ENCODE measurements around the gene TMEM184A.

TMEM184A gene

GRCh38 chr7:1553512-1554210 lies 2.3 kb downstream of the TMEM184A start:
- in situ Hi-C loops (cut with MboI; ENCODE audit: low sequenced_read_pairs) = no loop called here

DNA sequence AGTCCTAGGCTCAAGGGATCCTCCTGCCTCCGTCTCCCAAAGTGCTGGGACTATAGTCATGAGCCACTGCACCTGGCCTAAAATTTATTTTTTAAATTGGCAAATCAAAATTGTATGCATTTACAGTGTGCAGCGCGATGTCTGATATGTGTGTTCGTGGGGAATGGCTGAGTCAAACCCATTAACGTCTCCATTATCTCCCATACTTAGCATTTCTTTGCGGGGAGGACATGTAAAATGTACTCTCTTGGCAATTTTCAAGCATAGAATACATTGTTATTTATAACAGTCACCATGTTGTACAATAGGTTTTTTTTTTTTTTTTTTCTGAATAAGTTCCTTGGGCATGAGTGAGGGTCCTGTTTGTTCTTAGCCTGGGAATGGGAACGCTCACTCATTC lies 3.8 kb downstream of the TMEM184A start:
- in situ Hi-C loops (cut with MboI; ENCODE audit: low sequenced_read_pairs) = no loop called here

GRCh38 chr7:1550846-1551155 lies 5.2 kb downstream of the TMEM184A start:
- in situ Hi-C loops (cut with MboI; ENCODE audit: low sequenced_read_pairs) = no loop called here

DNA sequence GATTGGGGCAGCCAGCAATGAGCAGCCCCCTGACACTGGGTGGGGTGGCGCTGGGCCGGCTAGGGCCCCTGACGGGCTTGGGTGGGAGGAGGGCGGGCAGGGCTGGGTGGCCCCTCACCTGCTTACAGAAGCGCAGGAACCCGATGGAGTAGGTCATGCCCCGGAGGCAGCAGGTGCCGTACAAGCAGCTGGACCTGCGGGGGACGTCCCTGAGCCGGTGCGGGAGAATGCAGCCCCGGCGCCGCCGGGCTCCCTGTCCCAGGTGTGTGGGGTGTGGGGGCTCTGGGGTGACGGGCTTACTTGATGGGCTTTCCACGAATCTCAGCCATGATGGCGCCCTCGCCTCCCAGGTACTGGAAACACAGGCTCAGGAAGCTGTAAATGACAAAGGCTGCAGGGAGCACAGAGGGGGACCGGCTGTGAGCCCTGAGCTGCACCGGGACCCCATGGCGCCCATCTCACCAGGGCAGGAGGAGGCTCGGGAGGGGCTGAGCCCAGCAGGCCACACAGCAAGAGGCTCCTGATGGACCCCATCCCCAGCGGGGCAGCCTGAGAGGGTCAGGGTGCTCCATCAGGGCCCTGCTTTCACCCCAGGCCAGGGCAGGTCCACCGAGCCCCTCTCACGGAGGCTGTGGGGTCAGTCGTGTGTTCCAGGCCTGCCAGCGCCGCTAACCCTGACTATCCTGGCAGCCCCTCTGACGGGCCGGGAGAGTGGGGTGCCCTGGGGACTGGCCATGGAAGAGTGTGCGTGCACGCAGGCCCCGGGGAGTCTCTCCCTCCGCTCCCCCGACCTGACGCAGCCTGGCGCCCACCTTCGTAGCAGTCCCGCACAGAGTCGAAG lies 5.8 kb downstream of the TMEM184A start:
- in situ Hi-C loops (cut with MboI; ENCODE audit: low sequenced_read_pairs) = no loop called here

DNA sequence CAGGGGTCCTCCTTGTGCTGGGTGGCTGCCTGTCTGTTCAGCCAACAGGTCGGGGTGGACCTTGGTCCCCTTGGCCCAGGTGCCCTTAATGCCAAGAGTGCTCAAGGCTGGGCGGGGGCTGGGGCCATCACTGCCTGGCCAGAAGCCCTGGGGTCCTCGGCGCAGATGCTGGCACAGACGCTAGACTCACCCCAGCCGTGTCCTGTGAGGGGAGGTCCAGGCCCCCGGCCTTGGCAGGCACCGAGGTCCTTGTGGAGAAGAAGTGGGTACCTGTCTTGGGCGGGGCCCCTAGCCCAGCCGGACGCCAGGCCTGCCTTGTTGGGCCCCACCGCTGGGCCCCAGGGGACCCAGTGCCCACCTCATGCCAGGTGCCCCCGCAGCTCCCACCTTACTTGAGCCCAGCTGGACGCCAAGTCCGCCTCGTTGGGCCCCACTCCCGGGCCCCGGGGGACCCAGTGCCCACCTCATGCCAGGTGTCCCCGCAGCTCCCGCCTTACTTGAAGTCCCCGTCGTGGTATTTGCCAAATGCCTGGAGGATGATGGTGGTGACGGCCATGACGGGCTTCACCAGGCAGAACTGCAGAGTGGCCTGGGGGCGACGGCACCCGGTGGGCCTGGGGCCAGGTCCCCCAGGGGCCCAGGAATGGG lies 6.5 kb downstream of the TMEM184A start:
- in situ Hi-C loops (cut with MboI; ENCODE audit: low sequenced_read_pairs) = no loop called here

GRCh38 chr7:1548944-1549343 lies 7.1 kb downstream of the TMEM184A start:
- in situ Hi-C loops (cut with MboI; ENCODE audit: low sequenced_read_pairs) = no loop called here

GRCh38 chr7:1548438-1548831 lies 7.6 kb downstream of the TMEM184A start:
- in situ Hi-C loops (cut with MboI; ENCODE audit: low sequenced_read_pairs) = no loop called here

- in situ Hi-C loops (cut with MboI; ENCODE audit: low sequenced_read_pairs) = no loop called here
Measured at GRCh38 chr7:1547777-1548437, 8.1 kb downstream of the TMEM184A start.

DNA sequence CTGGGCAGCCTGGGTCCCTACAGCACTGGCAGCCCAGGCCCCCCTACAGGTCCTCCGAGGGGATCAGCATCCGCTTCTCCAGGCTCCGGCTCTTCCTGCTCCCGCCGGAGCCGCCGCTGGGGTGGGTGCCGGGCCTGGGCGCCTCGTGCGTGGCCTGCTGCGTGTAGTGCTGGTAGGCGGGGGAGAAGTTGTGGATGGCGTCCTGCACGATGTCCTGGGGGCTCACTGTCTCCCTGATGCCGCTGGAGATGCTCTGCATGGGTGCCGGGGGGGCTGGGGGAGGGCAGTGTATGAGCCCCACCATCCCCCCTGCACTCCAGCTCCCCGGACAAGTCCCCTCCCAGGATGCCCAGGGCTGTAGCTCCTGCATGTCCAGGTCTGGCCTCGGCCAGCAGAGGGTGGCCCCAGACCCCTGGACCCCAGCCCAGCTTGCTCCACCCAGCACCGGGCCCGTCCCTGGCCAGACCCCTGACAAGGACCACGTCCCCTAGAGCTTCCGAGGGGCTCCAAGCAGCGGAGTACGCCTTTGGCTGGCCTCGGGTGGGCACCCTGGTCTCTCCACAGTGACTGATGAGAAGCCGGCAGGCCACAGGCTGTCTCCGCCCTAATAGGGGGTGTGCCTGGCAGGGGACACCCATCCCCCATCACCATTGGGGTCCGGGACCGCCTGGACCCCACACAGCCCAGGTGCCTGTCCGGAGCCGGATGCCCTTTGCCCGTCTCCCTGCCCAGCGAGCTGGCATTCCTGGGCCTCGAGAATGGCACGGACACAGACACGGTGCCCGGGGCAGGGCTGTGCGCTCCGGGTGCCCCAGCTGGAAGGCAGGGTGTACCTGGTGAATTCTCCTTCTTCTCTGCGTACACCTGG lies 8.9 kb downstream of the TMEM184A start:
- in situ Hi-C loops (cut with MboI; ENCODE audit: low sequenced_read_pairs) = no loop called here

DNA sequence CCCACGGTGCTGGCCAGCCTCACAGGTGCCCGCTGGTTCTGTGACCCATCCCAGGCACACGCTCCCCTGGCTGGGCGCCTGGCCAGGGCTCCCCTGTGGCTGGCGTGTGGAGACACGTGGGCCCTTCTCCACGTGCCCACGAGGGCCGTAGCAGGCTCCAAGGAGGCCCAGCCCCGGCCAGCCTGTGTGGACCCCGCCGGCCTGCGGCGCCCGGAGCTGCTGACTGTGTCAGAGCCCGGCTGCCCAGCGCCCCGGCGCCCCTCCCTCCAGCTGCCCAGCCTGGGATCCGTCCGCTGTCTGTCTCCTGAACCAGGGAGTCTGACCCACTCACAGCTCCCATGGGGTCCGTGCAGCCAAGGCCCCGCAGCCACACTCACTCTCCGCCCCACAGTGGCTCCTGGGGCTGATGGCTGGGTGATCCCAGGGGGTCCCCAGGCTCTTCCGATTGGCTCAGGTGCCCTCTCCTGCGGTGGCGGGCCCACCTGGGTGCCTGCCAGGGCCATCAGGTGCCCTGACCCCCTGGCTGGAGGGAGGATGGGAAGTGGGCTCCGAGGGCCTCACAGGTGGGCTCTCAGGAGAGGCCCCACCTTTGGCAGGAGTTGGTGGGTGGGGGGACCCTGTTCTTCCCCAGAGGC lies 9.6 kb downstream of the TMEM184A start:
- in situ Hi-C loops (cut with MboI; ENCODE audit: low sequenced_read_pairs) = no loop called here

- in situ Hi-C loops (cut with MboI; ENCODE audit: low sequenced_read_pairs) = no loop called here
Measured at GRCh38 chr7:1545417-1546246, 10.4 kb downstream of the TMEM184A start.

GRCh38 chr7:1544896-1545416 lies 11.0 kb downstream of the TMEM184A start:
- in situ Hi-C loops (cut with MboI; ENCODE audit: low sequenced_read_pairs) = no loop called here

DNA sequence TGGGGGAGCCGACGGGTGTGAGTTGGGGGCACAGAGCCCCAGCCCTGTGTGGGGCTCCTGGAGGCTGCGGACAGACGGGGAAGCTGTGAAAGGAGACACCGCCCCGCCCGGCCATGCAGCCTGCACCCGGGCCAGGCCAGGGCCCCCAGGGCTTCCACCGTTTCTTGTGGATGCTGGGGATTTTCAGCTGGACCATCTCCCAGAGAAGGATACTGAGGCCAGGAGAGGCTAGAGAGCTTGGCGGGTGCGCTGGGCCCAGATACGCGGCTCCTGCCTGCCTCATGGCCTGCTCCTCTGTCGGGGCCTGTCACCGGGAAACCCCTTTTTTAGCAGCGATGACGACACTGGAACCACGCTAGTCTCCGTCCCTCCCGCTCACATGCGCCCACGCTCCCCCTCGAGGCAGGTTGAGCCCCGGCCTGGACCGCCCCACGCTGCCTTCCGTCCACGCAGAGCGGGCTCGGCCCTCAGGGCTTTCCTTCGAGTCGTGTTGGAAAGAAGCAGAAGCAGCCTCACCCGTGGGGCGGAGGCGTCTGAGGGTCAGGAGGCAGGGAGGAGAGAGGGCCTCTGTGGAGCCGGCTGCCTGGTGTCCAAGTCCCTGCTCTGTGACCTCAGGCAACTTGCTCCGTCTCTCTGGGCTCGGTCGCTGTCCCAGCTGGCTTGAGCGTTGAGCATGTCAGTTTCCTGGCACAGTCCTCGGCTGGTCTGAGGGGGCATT lies 11.7 kb downstream of the TMEM184A start:
- in situ Hi-C loops (cut with MboI; ENCODE audit: low sequenced_read_pairs) = no loop called here

- in situ Hi-C loops (cut with MboI; ENCODE audit: low sequenced_read_pairs) = no loop called here
Measured at GRCh38 chr7:1543826-1544177, 12.2 kb downstream of the TMEM184A start.

GRCh38 chr7:1542841-1543747 lies 12.9 kb downstream of the TMEM184A start:
- in situ Hi-C loops (cut with MboI; ENCODE audit: low sequenced_read_pairs) = no loop called here

DNA sequence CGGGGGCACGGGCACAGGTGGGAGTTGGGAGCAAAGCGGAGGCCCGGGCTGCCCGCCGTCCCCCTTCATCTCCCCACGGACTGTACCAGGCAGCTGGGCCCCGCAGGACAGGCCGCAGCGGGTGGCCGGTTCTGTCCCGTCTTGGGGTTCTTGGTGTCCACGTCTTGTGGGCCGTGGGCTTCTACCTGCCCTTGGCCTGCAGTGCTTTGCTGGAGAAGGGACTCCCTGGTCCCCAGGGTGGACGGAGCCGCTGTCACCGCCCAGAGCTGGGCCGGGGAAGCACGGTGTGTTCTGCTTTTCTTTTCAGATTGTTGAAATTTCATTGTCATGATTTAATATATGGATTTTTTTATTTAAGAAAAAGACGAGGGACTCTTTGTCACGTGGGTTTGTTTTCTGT lies 13.7 kb downstream of the TMEM184A start:
- in situ Hi-C loops (cut with MboI; ENCODE audit: low sequenced_read_pairs) = no loop called here

DNA sequence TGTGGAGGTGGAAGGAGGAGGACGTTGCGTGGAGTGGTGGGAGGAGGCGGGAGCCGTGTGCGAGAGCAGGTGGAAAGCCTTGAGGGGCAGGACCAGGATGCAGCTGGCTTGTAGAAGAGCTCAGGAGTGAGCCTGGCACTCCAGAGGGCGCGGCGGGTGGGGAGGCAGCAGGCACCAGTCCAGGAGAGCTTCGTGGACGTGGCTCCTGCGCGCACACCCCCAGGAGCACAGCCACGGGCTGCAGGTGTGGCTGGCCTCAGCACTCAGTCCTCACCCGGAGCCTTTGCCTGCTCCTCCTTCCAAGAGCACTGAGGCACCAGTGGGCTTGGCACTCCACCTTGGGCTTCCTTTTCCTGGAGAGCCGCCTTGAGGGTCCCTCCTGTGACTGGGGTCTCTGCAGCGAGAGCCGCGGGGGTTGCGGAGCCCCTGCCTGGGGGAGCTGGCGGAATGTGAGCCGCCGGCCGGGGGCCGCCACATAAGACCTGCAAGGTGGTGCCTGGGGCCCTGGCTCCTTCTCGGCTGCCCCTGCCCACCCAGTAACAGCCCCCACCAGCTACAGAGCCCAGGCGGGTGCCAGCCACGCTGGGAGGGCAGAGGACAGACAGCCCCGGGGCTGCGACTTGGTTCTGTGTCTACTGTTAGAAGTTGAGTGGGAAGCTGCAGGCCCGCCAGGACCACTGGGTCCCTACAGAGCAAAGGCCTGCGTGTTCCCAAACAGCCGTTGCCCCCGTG lies 14.4 kb downstream of the TMEM184A start:
- in situ Hi-C loops (cut with MboI; ENCODE audit: low sequenced_read_pairs) = no loop called here
